ENCODE results near the gene CSNK1G2.

DNA sequence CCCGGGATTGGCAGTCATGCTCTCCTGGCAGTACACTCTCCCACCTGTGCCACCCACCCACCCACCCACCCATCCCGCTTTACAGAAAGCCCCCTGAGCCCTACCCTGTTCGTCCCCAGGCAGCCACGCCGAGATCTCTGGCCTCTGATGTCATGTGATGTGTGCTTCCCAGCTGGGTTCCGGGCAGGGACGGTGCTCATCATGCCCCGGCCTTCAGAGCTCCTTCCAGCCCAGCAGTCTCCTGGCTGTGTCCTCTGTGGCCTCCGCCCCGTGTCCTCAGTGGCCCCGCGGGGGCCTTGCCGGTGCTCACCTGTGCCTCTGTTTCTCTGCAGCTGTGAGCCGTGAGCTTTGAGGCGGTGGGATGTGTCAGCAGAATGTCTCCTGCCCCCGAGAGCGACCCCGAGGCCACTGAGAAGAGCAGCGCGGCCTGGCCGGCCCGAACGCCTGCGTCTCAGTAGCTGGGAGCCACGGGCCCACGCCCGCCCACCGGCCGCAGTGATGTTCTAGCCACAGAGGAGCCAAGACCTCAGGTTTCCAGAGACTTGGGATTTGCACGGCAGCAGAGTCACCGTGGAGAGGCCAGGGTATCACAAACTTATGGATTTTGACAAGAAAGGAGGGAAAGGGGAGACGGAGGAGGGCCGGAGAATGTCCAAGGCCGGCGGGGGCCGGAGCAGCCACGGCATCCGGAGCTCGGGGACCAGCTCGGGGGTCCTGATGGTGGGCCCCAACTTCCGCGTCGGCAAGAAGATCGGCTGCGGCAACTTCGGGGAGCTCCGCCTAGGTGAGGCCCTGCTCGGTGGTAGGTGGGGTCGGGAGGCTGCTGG lies 28.4 kb downstream of the CSNK1G2 start:
- no peak for TF ChIP-seq POLR2A (IDR thresholded peaks at IDR 0.05; ENCODE audit: extremely low read depth, insufficient read length)
- TF ChIP-seq, protein P1, sequence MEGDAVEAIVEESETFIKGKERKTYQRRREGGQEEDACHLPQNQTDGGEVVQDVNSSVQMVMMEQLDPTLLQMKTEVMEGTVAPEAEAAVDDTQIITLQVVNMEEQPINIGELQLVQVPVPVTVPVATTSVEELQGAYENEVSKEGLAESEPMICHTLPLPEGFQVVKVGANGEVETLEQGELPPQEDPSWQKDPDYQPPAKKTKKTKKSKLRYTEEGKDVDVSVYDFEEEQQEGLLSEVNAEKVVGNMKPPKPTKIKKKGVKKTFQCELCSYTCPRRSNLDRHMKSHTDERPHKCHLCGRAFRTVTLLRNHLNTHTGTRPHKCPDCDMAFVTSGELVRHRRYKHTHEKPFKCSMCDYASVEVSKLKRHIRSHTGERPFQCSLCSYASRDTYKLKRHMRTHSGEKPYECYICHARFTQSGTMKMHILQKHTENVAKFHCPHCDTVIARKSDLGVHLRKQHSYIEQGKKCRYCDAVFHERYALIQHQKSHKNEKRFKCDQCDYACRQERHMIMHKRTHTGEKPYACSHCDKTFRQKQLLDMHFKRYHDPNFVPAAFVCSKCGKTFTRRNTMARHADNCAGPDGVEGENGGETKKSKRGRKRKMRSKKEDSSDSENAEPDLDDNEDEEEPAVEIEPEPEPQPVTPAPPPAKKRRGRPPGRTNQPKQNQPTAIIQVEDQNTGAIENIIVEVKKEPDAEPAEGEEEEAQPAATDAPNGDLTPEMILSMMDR (IDR thresholded peaks at IDR 0.05; ENCODE audit: low read depth, low read length), result no peak
- no peak for TF ChIP-seq MAX (IDR thresholded peaks at IDR 0.05; ENCODE audit: low read depth, low read length)
- no peak for TF ChIP-seq MYC (IDR thresholded peaks at IDR 0.05; ENCODE audit: low read depth, low read length)
